Stomach (tissue), 9 donors: ENCODE data around the gene HHIP. TPM values are rescaled to one million over a fixed set of nuclear protein-coding genes. Genes with fewer than 3 reads are reported as not detected.

ENCODE experiments used
- DNase-seq, 2 donors: peaks; one replicate each; pipeline versions ENCODE4 v3.0.0 to v3.0.0-alpha.2; 2013 to 2019
- H3K27ac ChIP-seq, 5 donors: fragments of 200-600 bp in 4 of 5; sonication (generic) in 4 of 5; one replicate each; pipeline ENCODE4 v1.5.1; 2013 to 2019; ENCODE audit warnings: mild to moderate bottlenecking in 1 of 5, moderate library complexity in 1 of 5
- H3K27me3 ChIP-seq, 3 donors: fragments of 200-600 bp; sonication (generic); one replicate each; pipeline ENCODE4 v1.5.1; 2017 to 2019; ENCODE audit warnings: mixed run types in 1 of 3
- H3K36me3 ChIP-seq, 4 donors: fragments of 200-600 bp; sonication (generic); 1 replicate in 3 of 4; 2 replicates in 1 of 4; pipeline ENCODE4 v1.5.1; 2016 to 2019
- H3K4me1 ChIP-seq, 4 donors: fragments of 200-600 bp; sonication (generic); one replicate each; pipeline ENCODE4 v1.5.1; 2016 to 2019
- H3K4me3 ChIP-seq, 4 donors: fragments of 200-600 bp; sonication (generic) in 3 of 4; one replicate each; pipeline ENCODE4 v1.5.1; 2016 to 2019; ENCODE audit warnings: mild to moderate bottlenecking in 1 of 4
- H3K9me3 ChIP-seq, 4 donors: fragments of 200-600 bp; sonication (generic); one replicate each; pipeline ENCODE4 v1.5.1; 2016 to 2019
- CTCF ChIP-seq, 7 experiments: fragments of 450-650 bp in 4 of 7; fragments of 200-600 bp in 3 of 7; sonication (generic) in 3 of 7; IDR thresholded peaks; one replicate each; pipeline ENCODE4 v1.5.1; 2016 to 2019; ENCODE audit warnings: antibody characterized with exemption in 7 of 7, control low read depth in 2 of 7, mild to moderate bottlenecking in 1 of 7
- EP300 ChIP-seq: sonication (generic); formaldehyde crosslinking; IDR thresholded peaks from one replicate; pipeline ENCODE4 v1.6.1; 2017; ENCODE audit warnings: antibody characterized with exemption
- POLR2A ChIP-seq, 4 donors: fragments of 450-650 bp; IDR thresholded peaks; one replicate each; pipeline ENCODE4 v1.6.1; 2016; ENCODE audit warnings: antibody characterized with exemption in 4 of 4, control low read depth in 2 of 4, mild to moderate bottlenecking in 1 of 4, moderate library complexity in 1 of 4
- POLR2AphosphoS5 ChIP-seq, 3 donors: sonication (generic); formaldehyde crosslinking; IDR thresholded peaks; one replicate each; pipeline ENCODE4 v1.6.1; 2016; ENCODE audit warnings: antibody characterized with exemption in 3 of 3
- WGBS, 5 donors: extraction: QIAGEN DNeasy Blood & Tissue Kit in 3 of 5; methylation state at CpG; one replicate each; pipeline versions ENCODE4 v1.1.5 to v1.1.7; 2013 to 2018; 5-methylcytosine and 5-hydroxymethylcytosine counted together
- intact Hi-C: fragments of 100-400 bp; cut with DNase I; formaldehyde crosslinking; loops from one replicate; pipeline ENCODE4 v1.15.1; 2023; ENCODE audit warnings: low total_unique reads
- polyA plus RNA-seq, 3 donors: library from polyadenylated mRNA; stranded (reverse); fragments of 200-250 nt; gene quantifications; one replicate each; pipeline ENCODE4 v1.2.3, GENCODE V29; 2013
- total RNA-seq, 5 donors: library from RNA; depleted of rRNA; stranded (reverse); fragments of >200 nt; gene quantifications; one replicate each; pipeline versions ENCODE4 v1.1.0 to v1.2.3, GENCODE V29; 2014 to 2016
- donor health status: healthy with polysubstance abuse.
- donor health status: Bipolar disorder and iron deficiency.
- donor health status: healthy.

The HHIP gene
- total and polyA plus RNA-seq, 8 donors, result 0.29 to 33.0 (median 3.5) TPM; not detected in 1

GRCh38 chr4:144663834-144664475, 18.0 kb downstream of the HHIP start:
- no peak overlapping the region for H3K4me3 ChIP-seq
- WGBS, 5 donors, result 67 to 74% (median 71%) methylated on average over 7 of the region's 7 CpGs

GRCh38 chr4:144666539-144667175, 20.7 kb downstream of the HHIP start:
- Histone ChIP-seq H3K27ac (no peak overlapping the region), H3K27me3 (no peaks in the 10 kb centered on the region), H3K36me3 (no peaks in the 10 kb centered on the region), H3K9me3 (no peaks in the 10 kb centered on the region), H3K4me1 (no peaks in the 10 kb centered on the region), H3K4me3 (no peak overlapping the region)
- 84 to 95% (median 93%) methylated on average over 2 of the region's 2 CpGs for WGBS, 5 donors
- intact Hi-C loops, result no loop called here
- TF ChIP-seq CTCF (IDR thresholded peaks at IDR 0.05), result no peak
- DNase-seq, result no peak

More at GRCh38 chr4:144663834-144664475, 18.0 kb downstream of the HHIP start:
- Histone ChIP-seq H3K27me3 (no peaks in the 10 kb centered on the region), H3K9me3 (no peaks in the 10 kb centered on the region), H3K4me1 (no peaks in the 10 kb centered on the region), H3K27ac (no peak overlapping the region), H3K36me3 (no peaks in the 10 kb centered on the region)
- TF ChIP-seq POLR2A (IDR thresholded peaks at IDR 0.05) (no peak), CTCF (IDR thresholded peaks at IDR 0.05) (no peak), EP300 (no peak), POLR2AphosphoS5 (IDR thresholded peaks at IDR 0.05) (no peak)
- DNase-seq, result no peak
- intact Hi-C loops, result no loop called here

GRCh38 chr4:144667500-144667899, 21.5 kb downstream of the HHIP start:
- no peak for TF ChIP-seq POLR2A (IDR thresholded peaks at IDR 0.05)
- TF ChIP-seq EP300, result no peak
- TF ChIP-seq CTCF (IDR thresholded peaks at IDR 0.05), result no peak
- no peak for TF ChIP-seq POLR2AphosphoS5 (IDR thresholded peaks at IDR 0.05)
- Histone ChIP-seq H3K4me3 (no peak overlapping the region), H3K36me3 (no peaks in the 10 kb centered on the region), H3K27ac (no peak overlapping the region), H3K27me3 (no peaks in the 10 kb centered on the region), H3K4me1 (no peaks in the 10 kb centered on the region), H3K9me3 (no peaks in the 10 kb centered on the region)
- WGBS, 5 donors, result 60 to 86% (median 69%) methylated on average over 2 of the region's 2 CpGs
- DNase-seq, result no peak
- intact Hi-C loops, result no loop called here

GRCh38 chr4:144670776-144671175, 24.8 kb downstream of the HHIP start:
- no peaks in the 10 kb centered on the region for H3K9me3 ChIP-seq
- no peaks in the 10 kb centered on the region for H3K27me3 ChIP-seq
- no peaks in the 10 kb centered on the region for H3K36me3 ChIP-seq
- no peak for TF ChIP-seq CTCF (IDR thresholded peaks at IDR 0.05)
- no peak for TF ChIP-seq POLR2AphosphoS5 (IDR thresholded peaks at IDR 0.05)
- TF ChIP-seq POLR2A (IDR thresholded peaks at IDR 0.05), result no peak
- no peak for TF ChIP-seq EP300
- H3K4me3 ChIP-seq, result no peak overlapping the region
- H3K27ac ChIP-seq, result no peak overlapping the region
- intact Hi-C loops, result no loop called here
- 59 to 70% (median 65%) methylated on average over 5 of the region's 5 CpGs for WGBS, 5 donors
- DNase-seq, result no peak
- H3K4me1 ChIP-seq, result no peaks in the 10 kb centered on the region
